ENCODE measurements around the gene ATE1.

ATE1 gene

GRCh38 chr10:121774813-121775212 is 153.0 kb downstream of the ATE1 start:
- TF ChIP-seq LEF1 (IDR thresholded peaks at IDR 0.05; ENCODE audit: borderline replicate concordance) (no peak), TARDBP (IDR thresholded peaks at IDR 0.05) (no peak), PKNOX1 (IDR thresholded peaks at IDR 0.05) (no peak), CTBP1 (IDR thresholded peaks at IDR 0.05; ENCODE audit: borderline replicate concordance) (no peak), HDGF (IDR thresholded peaks at IDR 0.05; ENCODE audit: borderline replicate concordance) (no peak), FOXM1 (IDR thresholded peaks at IDR 0.05; ENCODE audit: borderline replicate concordance) (no peak), NFRKB (IDR thresholded peaks at IDR 0.05) (no peak), FOXK2 (IDR thresholded peaks at IDR 0.05) (no peak), BHLHE40 (IDR thresholded peaks at IDR 0.05; ENCODE audit: borderline replicate concordance) (no peak), SP1 (IDR thresholded peaks at IDR 0.05) (no peak), FOXA1 (IDR thresholded peaks at IDR 0.05) (no peak), ELF4 (IDR thresholded peaks at IDR 0.05) (no peak), ARNT (IDR thresholded peaks at IDR 0.05) (no peak), ZNF384 (IDR thresholded peaks at IDR 0.05) (no peak), SUZ12 (IDR thresholded peaks at IDR 0.05) (no peak), L3MBTL2 (conservative IDR thresholded peaks at IDR 0.05) (no peak)
- POLR2A ChIA-PET: no interaction called here
- CTCF ChIA-PET: no interaction called here
- DNase-seq (ENCODE audit: extremely low spot score): no peak

GRCh38 chr10:121774404-121774803 is 153.4 kb downstream of the ATE1 start:
- DNase-seq (ENCODE audit: extremely low spot score): no peak
- POLR2A ChIA-PET: no interaction called here
- TF ChIP-seq SP1 (IDR thresholded peaks at IDR 0.05) (no peak), FOXA1 (IDR thresholded peaks at IDR 0.05) (no peak), PKNOX1 (IDR thresholded peaks at IDR 0.05) (no peak), ARNT (IDR thresholded peaks at IDR 0.05) (no peak), HDGF (IDR thresholded peaks at IDR 0.05; ENCODE audit: borderline replicate concordance) (no peak), FOXM1 (IDR thresholded peaks at IDR 0.05; ENCODE audit: borderline replicate concordance) (no peak), TARDBP (IDR thresholded peaks at IDR 0.05) (no peak), SUZ12 (IDR thresholded peaks at IDR 0.05) (no peak), FOXK2 (IDR thresholded peaks at IDR 0.05) (no peak), CTBP1 (IDR thresholded peaks at IDR 0.05; ENCODE audit: borderline replicate concordance) (no peak), NFRKB (IDR thresholded peaks at IDR 0.05) (no peak), ZNF384 (IDR thresholded peaks at IDR 0.05) (no peak), ELF4 (IDR thresholded peaks at IDR 0.05) (no peak), L3MBTL2 (conservative IDR thresholded peaks at IDR 0.05) (no peak), BHLHE40 (IDR thresholded peaks at IDR 0.05; ENCODE audit: borderline replicate concordance) (no peak), LEF1 (IDR thresholded peaks at IDR 0.05; ENCODE audit: borderline replicate concordance) (no peak)
- CTCF ChIA-PET: no interaction called here

DNA sequence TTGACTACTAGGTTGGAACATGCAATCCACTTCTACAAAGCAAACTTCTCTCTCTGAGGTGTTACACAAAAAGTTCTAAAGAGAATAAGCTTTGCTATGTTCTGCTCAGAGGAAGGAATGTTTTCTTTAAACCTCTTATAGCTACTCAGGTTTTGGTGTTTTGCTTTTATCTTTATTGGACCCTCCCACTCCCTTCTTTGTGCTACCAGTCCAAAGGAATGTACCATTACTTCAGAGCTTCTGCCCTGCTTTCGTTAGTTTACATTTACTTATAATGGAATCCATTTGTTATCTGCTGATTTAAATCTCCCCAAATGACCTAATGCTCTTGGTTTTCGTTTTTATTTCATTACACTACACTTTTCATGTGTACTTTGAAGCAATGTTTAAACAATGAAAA is 154.9 kb downstream of the ATE1 start:
- TF ChIP-seq FOXM1 (IDR thresholded peaks at IDR 0.05; ENCODE audit: borderline replicate concordance) (no peak), CTBP1 (IDR thresholded peaks at IDR 0.05; ENCODE audit: borderline replicate concordance) (no peak), HDGF (IDR thresholded peaks at IDR 0.05; ENCODE audit: borderline replicate concordance) (no peak), LEF1 (IDR thresholded peaks at IDR 0.05; ENCODE audit: borderline replicate concordance) (no peak), TARDBP (IDR thresholded peaks at IDR 0.05) (no peak), BHLHE40 (IDR thresholded peaks at IDR 0.05; ENCODE audit: borderline replicate concordance) (no peak), SUZ12 (IDR thresholded peaks at IDR 0.05) (no peak), ARNT (IDR thresholded peaks at IDR 0.05) (no peak), SP1 (IDR thresholded peaks at IDR 0.05) (no peak), FOXA1 (IDR thresholded peaks at IDR 0.05) (no peak), FOXK2 (IDR thresholded peaks at IDR 0.05) (no peak), NFRKB (IDR thresholded peaks at IDR 0.05) (no peak), ZNF384 (IDR thresholded peaks at IDR 0.05) (no peak), ELF4 (IDR thresholded peaks at IDR 0.05) (no peak), PKNOX1 (IDR thresholded peaks at IDR 0.05) (no peak), L3MBTL2 (conservative IDR thresholded peaks at IDR 0.05) (no peak)
- CTCF ChIA-PET: no interaction called here
- POLR2A ChIA-PET: no interaction called here
- DNase-seq (ENCODE audit: extremely low spot score): no peak

DNA sequence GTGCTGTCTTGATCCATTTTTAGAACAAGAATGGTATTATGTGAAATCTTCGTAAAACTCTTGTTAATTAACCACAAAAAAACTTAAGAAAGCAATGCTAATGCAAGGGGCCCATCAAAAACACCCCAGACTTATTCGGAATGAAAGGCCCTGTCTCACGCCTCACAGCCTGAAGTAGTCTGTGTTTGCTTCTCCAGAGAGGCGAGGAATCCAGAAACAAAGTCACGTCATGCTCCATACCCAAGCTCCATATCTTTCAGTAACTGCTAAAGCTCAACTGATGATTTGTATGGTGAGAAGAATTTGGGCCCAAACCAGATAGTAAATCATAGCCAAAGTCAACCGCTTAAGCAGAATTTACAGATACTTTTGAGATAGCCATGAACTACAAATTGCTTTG is 155.4 kb downstream of the ATE1 start:
- no peak for TF ChIP-seq ELF4 (IDR thresholded peaks at IDR 0.05)
- TF ChIP-seq NFRKB (IDR thresholded peaks at IDR 0.05): no peak
- no peak for TF ChIP-seq TARDBP (IDR thresholded peaks at IDR 0.05)
- POLR2A ChIA-PET: no interaction called here
- DNase-seq (ENCODE audit: extremely low spot score): no peak
- CTCF ChIA-PET: no interaction called here

DNA sequence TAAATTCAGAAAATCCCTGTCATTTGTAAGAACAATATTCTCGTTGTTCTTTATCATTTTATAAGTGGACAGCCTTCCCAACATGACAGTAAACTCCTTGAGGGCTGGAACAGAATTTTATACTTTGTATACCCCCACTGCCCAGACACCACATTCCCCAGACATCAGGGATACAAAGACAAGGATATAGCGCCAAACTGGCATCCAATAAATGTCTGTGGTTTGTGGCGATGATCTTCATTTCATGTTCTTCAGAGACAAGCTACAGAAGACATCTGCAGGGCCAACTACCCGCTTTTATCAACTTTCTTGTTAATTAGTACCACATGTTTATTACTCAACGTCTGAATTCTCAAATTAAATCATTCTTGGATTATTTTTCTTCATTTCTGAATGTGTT is 155.9 kb downstream of the ATE1 start:
- ChIA-PET CTCF (no interaction called here), POLR2A (no interaction called here)
- no peak for TF ChIP-seq SUZ12 (IDR thresholded peaks at IDR 0.05)
- no peak for DNase-seq (ENCODE audit: extremely low spot score)

- ChIA-PET POLR2A (no interaction called here), CTCF (no interaction called here)
- DNase-seq (ENCODE audit: extremely low spot score): no peak
- TF ChIP-seq TARDBP (IDR thresholded peaks at IDR 0.05) (no peak), FOXA1 (IDR thresholded peaks at IDR 0.05) (no peak), FOXM1 (IDR thresholded peaks at IDR 0.05; ENCODE audit: borderline replicate concordance) (no peak), ELF4 (IDR thresholded peaks at IDR 0.05) (no peak), L3MBTL2 (conservative IDR thresholded peaks at IDR 0.05) (no peak), HDGF (IDR thresholded peaks at IDR 0.05; ENCODE audit: borderline replicate concordance) (no peak), ARNT (IDR thresholded peaks at IDR 0.05) (no peak)
These were observed 161.4 kb downstream of the ATE1 start for GRCh38 chr10:121766426-121766825.

- no peak for DNase-seq (ENCODE audit: extremely low spot score)
- no peak for TF ChIP-seq SUZ12 (IDR thresholded peaks at IDR 0.05)
- TF ChIP-seq FOXK2 (IDR thresholded peaks at IDR 0.05): no peak
- TF ChIP-seq BHLHE40 (IDR thresholded peaks at IDR 0.05; ENCODE audit: borderline replicate concordance): no peak
- TF ChIP-seq PKNOX1 (IDR thresholded peaks at IDR 0.05): no peak
- TF ChIP-seq HDGF (IDR thresholded peaks at IDR 0.05; ENCODE audit: borderline replicate concordance): no peak
- no peak for TF ChIP-seq CTBP1 (IDR thresholded peaks at IDR 0.05; ENCODE audit: borderline replicate concordance)
- TF ChIP-seq TARDBP (IDR thresholded peaks at IDR 0.05): no peak
- TF ChIP-seq L3MBTL2 (conservative IDR thresholded peaks at IDR 0.05): no peak
- no peak for TF ChIP-seq SP1 (IDR thresholded peaks at IDR 0.05)
- TF ChIP-seq FOXA1 (IDR thresholded peaks at IDR 0.05): no peak
- no peak for TF ChIP-seq ZNF384 (IDR thresholded peaks at IDR 0.05)
- TF ChIP-seq FOXM1 (IDR thresholded peaks at IDR 0.05; ENCODE audit: borderline replicate concordance): no peak
- no peak for TF ChIP-seq ARNT (IDR thresholded peaks at IDR 0.05)
- TF ChIP-seq ELF4 (IDR thresholded peaks at IDR 0.05): no peak
- TF ChIP-seq NFRKB (IDR thresholded peaks at IDR 0.05): no peak
- TF ChIP-seq LEF1 (IDR thresholded peaks at IDR 0.05; ENCODE audit: borderline replicate concordance): no peak
- CTCF ChIA-PET: no interaction called here
- POLR2A ChIA-PET: no interaction called here
These were observed 162.6 kb downstream of the ATE1 start for GRCh38 chr10:121765204-121765603.

Measured in HEK293T (cell line).